Chondrocyte (in vitro differentiated cells): ENCODE results near the gene PHOSPHO1. TPM values are rescaled to one million over a fixed set of nuclear protein-coding genes. Genes with fewer than 3 reads are reported as not detected.

Experiments used
- DNase-seq: peaks from one replicate; pipeline ENCODE4 v3.0.0; 2021; ENCODE audit warnings: mixed read lengths, low spot score
- H3K27ac Mint-ChIP-seq: one replicate; pipeline ENCODE4 v1.8.0; 2021; ENCODE audit warnings: mild to moderate bottlenecking, moderate library complexity, mixed read lengths; ENCODE audit not compliant: unreplicated experiment
- H3K27me3 Mint-ChIP-seq: 2 replicates; pipeline ENCODE4 v1.8.0; 2021; ENCODE audit warnings: low read depth, mixed read lengths
- H3K36me3 Mint-ChIP-seq: 2 replicates; pipeline ENCODE4 v1.8.0; 2021; ENCODE audit warnings: low read depth, mixed read lengths
- H3K4me1 Mint-ChIP-seq: 2 replicates; pipeline ENCODE4 v1.8.0; 2021; ENCODE audit warnings: low read depth, mild to moderate bottlenecking, mixed read lengths
- H3K4me3 Mint-ChIP-seq: one replicate; pipeline ENCODE4 v1.8.0; 2021; ENCODE audit warnings: mild to moderate bottlenecking, moderate library complexity, mixed read lengths; ENCODE audit not compliant: unreplicated experiment
- H3K9me3 Mint-ChIP-seq: 2 replicates; pipeline ENCODE4 v1.8.0; 2021; ENCODE audit warnings: low read depth, mixed read lengths
- CTCF ChIP-seq: fragments of 200-600 bp; sonication (generic); IDR thresholded peaks from 2 replicates; pipeline ENCODE4 v1.5.0; 2021; ENCODE audit warnings: antibody characterized with exemption, mild to moderate bottlenecking, moderate library complexity
- total RNA-seq: library from RNA; stranded (reverse); gene quantifications from 3 replicates; pipeline ENCODE4 v1.2.1, GENCODE V29; 2021

PHOSPHO1 gene
- total RNA-seq, 1 donor from 2014 or later: not detected

- H3K27me3 Mint-ChIP-seq: peaks cover 4% of the 10 kb centered on the region
- no peak for TF ChIP-seq CTCF
- H3K4me1 Mint-ChIP-seq: no peaks in the 10 kb centered on the region
- H3K27ac Mint-ChIP-seq: no peak overlapping the region
- DNase-seq: no peak
- no peaks in the 10 kb centered on the region for H3K36me3 Mint-ChIP-seq
- no peaks in the 10 kb centered on the region for H3K9me3 Mint-ChIP-seq
- no peak overlapping the region for H3K4me3 Mint-ChIP-seq
Measured at GRCh38 chr17:49241692-49242397, 11.3 kb upstream of the PHOSPHO1 start.

- Mint-ChIP-seq H3K4me3 (no peak overlapping the region), H3K36me3 (no peaks in the 10 kb centered on the region), H3K27ac (no peak overlapping the region), H3K4me1 (no peaks in the 10 kb centered on the region), H3K9me3 (no peaks in the 10 kb centered on the region), H3K27me3 (peaks cover 4% of the 10 kb centered on the region)
- DNase-seq: no peak
- no peak for TF ChIP-seq CTCF
Measured at GRCh38 chr17:49241040-49241439, 10.5 kb upstream of the PHOSPHO1 start.

- H3K4me1 Mint-ChIP-seq: no peaks in the 10 kb centered on the region
- H3K36me3 Mint-ChIP-seq: no peaks in the 10 kb centered on the region
- peaks cover 8% of the 10 kb centered on the region for H3K27me3 Mint-ChIP-seq
- no peak for TF ChIP-seq CTCF
- DNase-seq: no peak
- H3K9me3 Mint-ChIP-seq: no peaks in the 10 kb centered on the region
- no peak overlapping the region for H3K4me3 Mint-ChIP-seq
- H3K27ac Mint-ChIP-seq: no peak overlapping the region
Measured at GRCh38 chr17:49240619-49241018, 10.0 kb upstream of the PHOSPHO1 start.

GRCh38 chr17:49239963-49240362 is 9.4 kb upstream of the PHOSPHO1 start:
- H3K4me1 Mint-ChIP-seq: no peaks in the 10 kb centered on the region
- H3K36me3 Mint-ChIP-seq: no peaks in the 10 kb centered on the region
- no peaks in the 10 kb centered on the region for H3K9me3 Mint-ChIP-seq
- peaks cover 10% of the 10 kb centered on the region for H3K27me3 Mint-ChIP-seq
- TF ChIP-seq CTCF: no peak
- DNase-seq: no peak
- H3K4me3 Mint-ChIP-seq: no peak overlapping the region
- no peak overlapping the region for H3K27ac Mint-ChIP-seq

GRCh38 chr17:49235896-49236295 is 5.3 kb upstream of the PHOSPHO1 start:
- no peak for DNase-seq
- H3K27me3 Mint-ChIP-seq: peaks cover 10% of the 10 kb centered on the region
- no peaks in the 10 kb centered on the region for H3K9me3 Mint-ChIP-seq
- H3K36me3 Mint-ChIP-seq: no peaks in the 10 kb centered on the region
- H3K4me1 Mint-ChIP-seq: peaks cover 4% of the 10 kb centered on the region
- no peak overlapping the region for H3K4me3 Mint-ChIP-seq
- TF ChIP-seq CTCF: no peak
- H3K27ac Mint-ChIP-seq: no peak overlapping the region
